ENCODE results near the gene CRYGN.

DNA sequence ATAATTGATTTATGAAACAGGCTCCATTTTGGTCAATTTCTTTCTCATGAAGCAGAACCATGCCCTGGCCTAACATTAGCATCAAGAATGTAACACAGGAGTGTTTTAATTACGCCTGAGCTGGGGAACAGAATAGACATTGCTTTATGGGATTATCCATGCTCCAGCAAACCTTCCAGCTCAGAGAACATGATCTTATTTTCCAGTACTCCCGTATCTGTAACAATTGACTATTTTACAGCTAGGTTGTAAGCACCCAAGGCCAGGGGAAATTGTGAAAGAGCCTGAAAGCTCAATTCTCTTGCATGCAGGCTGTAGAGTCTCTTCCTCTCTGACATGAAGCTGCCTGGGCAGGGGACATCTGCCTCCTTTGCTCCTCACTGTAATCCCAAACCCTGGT lies 30.8 kb upstream of the CRYGN start:
- TF ChIP-seq, protein P1, sequence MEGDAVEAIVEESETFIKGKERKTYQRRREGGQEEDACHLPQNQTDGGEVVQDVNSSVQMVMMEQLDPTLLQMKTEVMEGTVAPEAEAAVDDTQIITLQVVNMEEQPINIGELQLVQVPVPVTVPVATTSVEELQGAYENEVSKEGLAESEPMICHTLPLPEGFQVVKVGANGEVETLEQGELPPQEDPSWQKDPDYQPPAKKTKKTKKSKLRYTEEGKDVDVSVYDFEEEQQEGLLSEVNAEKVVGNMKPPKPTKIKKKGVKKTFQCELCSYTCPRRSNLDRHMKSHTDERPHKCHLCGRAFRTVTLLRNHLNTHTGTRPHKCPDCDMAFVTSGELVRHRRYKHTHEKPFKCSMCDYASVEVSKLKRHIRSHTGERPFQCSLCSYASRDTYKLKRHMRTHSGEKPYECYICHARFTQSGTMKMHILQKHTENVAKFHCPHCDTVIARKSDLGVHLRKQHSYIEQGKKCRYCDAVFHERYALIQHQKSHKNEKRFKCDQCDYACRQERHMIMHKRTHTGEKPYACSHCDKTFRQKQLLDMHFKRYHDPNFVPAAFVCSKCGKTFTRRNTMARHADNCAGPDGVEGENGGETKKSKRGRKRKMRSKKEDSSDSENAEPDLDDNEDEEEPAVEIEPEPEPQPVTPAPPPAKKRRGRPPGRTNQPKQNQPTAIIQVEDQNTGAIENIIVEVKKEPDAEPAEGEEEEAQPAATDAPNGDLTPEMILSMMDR (conservative IDR thresholded peaks at IDR 0.05 in 1 of 2, IDR thresholded peaks at IDR 0.05 in 1 of 2; ENCODE audit: low read depth in 1 of 2, low read length in 2 of 2): no peak
- TF ChIP-seq EZH2 (IDR thresholded peaks at IDR 0.05; ENCODE audit: low read length, missing control alignments): no peak
